HUES6 (cell line): ENCODE data around the gene SPARC.
A peak's percentile ranks its signal among the peaks of the same experiment; 100 is the strongest.

Experiments
- H3K27ac ChIP-seq: 2 replicates; pipeline ENCODE4 v1.7.0; 2013; ENCODE audit warnings: low read depth, mild to moderate bottlenecking, low read length, inconsistent platforms
- H3K27me3 ChIP-seq: 2 replicates; pipeline ENCODE4 v1.6.1; 2013; ENCODE audit warnings: low read length; ENCODE audit not compliant: control insufficient read depth, insufficient read depth
- H3K36me3 ChIP-seq: 2 replicates; pipeline ENCODE4 v1.6.1; 2013; ENCODE audit warnings: low read length; ENCODE audit not compliant: control insufficient read depth, insufficient read depth
- H3K4me1 ChIP-seq: 2 replicates; pipeline ENCODE4 v1.6.1; 2013; ENCODE audit warnings: low read length; ENCODE audit not compliant: control insufficient read depth, insufficient read depth
- H3K4me3 ChIP-seq: 2 replicates; pipeline ENCODE4 v1.5.1; 2013; ENCODE audit warnings: low read depth, low read length
- H3K9ac ChIP-seq: one replicate; pipeline ENCODE4 v1.6.1; 2013; ENCODE audit warnings: mild to moderate bottlenecking, low read length
- H3K9me3 ChIP-seq: 2 replicates; pipeline ENCODE4 v1.6.1; 2013; ENCODE audit warnings: low read depth, low read length; ENCODE audit not compliant: control insufficient read depth, insufficient read depth

Gene SPARC

DNA sequence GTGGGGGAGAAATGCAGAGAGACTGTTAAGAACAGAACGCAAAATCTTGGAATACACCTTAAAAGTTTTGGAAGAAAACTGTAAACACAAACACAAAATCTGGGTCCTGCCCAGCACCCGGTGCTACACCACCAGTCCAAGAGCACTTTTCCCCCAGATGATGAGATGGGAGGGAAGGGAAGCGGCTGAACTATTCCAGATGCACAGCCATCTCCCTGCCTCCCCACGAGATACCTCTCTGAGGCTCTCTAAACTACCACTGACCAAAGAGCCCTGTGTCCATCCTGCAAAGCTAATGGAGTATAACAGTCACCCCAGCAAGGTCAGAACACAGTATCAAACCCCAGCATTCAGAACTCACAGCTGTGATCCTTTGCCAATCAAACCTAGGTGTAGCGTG lies 8.0 kb downstream of the SPARC start:
- H3K27me3 ChIP-seq: no peaks in the 10 kb centered on the region
- no peak overlapping the region for H3K27ac ChIP-seq
- H3K9ac ChIP-seq: no peak overlapping the region
- H3K4me3 ChIP-seq: no peak overlapping the region
- H3K4me1 ChIP-seq: peaks cover 55% of the 10 kb centered on the region
- no peaks in the 10 kb centered on the region for H3K9me3 ChIP-seq
- H3K36me3 ChIP-seq: peaks cover 41% of the 10 kb centered on the region

DNA sequence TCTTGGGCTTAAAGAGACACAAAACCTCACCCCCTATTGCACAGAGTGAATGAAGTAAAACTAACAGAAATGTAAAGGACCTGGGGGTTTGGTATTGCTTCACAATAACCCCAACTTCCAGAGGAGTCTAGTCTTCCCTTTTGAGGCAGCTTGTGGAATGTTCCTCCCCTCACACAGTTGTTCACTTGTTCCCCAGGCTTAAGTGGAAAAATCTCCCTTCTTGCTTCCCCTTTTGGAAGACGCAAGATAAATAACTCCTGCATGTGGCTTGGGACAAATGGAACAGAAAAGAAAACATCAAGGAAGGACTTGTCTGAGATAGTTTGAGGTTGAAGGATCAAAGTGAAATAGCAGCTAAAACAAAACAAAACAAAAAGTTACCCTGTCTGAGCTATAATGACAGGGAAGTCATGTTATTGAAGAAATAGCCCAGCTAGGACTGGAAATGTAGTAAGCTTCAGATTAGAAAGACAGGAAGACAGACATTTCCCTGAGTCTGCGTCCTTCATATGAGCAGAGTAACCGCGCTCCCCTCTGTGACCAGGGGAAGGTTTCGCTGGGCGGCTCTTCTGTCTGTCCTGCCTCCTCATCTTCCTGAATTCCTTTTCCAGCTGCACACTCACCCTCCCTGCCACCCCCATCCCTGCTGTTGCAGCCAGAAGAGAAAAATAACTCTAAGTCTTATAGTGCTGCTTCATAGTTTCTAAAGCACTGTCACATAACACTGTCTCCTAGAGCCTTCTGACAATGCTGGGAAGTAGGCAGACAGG lies 8.8 kb downstream of the SPARC start:
- Histone ChIP-seq H3K4me3 (no peak overlapping the region), H3K9ac (no peak overlapping the region), H3K9me3 (no peaks in the 10 kb centered on the region), H3K36me3 (peaks cover 43% of the 10 kb centered on the region), H3K4me1 (peaks cover 56% of the 10 kb centered on the region), H3K27ac (no peak overlapping the region; the same call in 1 of the 2 replicates), H3K27me3 (no peaks in the 10 kb centered on the region)

DNA sequence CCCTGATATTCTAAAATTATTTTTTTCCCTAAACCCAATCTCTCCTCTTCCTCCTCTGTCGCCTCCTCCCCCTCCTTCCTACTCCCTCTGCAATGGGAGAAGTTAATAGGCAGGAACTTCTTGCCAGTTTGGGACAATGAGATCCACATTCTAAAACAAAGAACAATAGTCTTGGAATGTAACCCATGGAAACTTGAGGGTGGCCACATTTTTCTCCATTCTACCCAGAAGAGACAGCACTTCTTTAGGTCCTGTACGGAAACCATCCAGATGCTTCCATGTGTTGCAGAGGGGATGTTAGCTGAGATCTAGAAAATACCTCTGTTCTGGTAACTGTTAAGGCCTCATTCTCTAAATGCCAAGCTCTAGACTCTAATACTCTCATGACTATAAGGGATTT lies 10.0 kb downstream of the SPARC start:
- Histone ChIP-seq H3K9ac (no peak overlapping the region), H3K9me3 (no peaks in the 10 kb centered on the region), H3K4me3 (no peak overlapping the region), H3K27ac (peak overlapping the region; percentile 82; the same call in 1 of the 2 replicates), H3K4me1 (peaks cover 62% of the 10 kb centered on the region), H3K27me3 (no peaks in the 10 kb centered on the region), H3K36me3 (peaks cover 44% of the 10 kb centered on the region)

DNA sequence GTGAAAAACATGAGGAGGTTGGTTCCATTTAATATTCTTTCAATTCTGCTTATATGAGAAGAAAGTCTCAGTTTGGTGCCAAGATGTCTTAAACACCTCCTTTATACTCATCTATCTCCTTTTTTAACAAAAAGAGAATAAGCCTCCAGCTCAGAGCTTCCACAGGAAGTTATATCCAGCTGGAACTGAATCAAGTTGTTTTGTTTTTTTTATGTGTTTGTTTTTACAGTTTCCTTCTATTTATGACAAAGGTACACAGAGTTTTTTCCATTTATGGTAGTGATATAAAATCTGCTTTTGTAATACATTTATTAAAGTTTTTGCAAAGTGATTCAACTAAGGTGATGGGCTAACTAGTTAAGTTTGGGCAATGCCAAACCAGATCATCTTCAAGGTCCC lies 10.4 kb downstream of the SPARC start:
- no peak overlapping the region for H3K4me3 ChIP-seq
- H3K36me3 ChIP-seq: peaks cover 48% of the 10 kb centered on the region
- H3K27ac ChIP-seq: peak overlapping the region; percentile 82; the same call in 1 of the 2 replicates
- peak overlapping the region; percentile 15 for H3K9ac ChIP-seq
- H3K4me1 ChIP-seq: peaks cover 62% of the 10 kb centered on the region
- no peaks in the 10 kb centered on the region for H3K27me3 ChIP-seq
- H3K9me3 ChIP-seq: no peaks in the 10 kb centered on the region

DNA sequence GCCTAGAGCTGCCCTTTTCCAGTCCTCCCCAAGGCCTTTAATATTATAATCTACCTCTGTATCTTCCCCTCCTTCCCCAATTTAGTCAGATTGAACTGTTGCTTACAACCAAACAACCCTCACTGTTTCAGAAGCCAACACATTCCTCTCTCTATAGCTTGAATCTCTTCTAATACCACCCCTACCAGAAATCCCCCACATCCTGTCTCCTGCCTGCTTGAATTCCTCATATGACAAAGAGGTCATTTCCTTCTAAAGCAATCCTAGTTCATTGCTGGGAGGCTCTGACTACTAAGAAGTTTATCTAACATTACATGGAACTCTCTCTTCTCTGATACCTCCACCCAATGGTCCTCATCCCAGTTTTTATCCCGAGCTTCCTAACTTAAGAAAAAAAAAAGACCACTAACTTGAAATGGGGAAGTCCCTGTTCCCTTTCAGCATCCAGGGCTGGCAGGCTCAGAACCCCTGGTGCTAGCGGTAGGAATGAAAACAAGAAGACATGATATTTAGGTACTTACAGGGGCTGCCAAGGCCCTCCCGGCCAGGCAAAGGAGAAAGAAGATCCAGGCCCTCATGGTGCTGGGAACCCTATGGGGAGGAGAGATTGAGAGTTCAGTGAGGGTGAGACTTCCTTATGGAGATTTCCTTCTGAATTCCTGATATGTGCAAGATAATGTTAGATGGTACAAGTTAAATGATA lies 11.0 kb downstream of the SPARC start:
- peak overlapping the region; percentile 82; the same call in 1 of the 2 replicates for H3K27ac ChIP-seq
- peaks cover 58% of the 10 kb centered on the region for H3K4me1 ChIP-seq
- peak overlapping the region; percentile 44 for H3K9ac ChIP-seq
- no peak overlapping the region for H3K4me3 ChIP-seq
- H3K9me3 ChIP-seq: no peaks in the 10 kb centered on the region
- peaks cover 50% of the 10 kb centered on the region for H3K36me3 ChIP-seq
- H3K27me3 ChIP-seq: no peaks in the 10 kb centered on the region

DNA sequence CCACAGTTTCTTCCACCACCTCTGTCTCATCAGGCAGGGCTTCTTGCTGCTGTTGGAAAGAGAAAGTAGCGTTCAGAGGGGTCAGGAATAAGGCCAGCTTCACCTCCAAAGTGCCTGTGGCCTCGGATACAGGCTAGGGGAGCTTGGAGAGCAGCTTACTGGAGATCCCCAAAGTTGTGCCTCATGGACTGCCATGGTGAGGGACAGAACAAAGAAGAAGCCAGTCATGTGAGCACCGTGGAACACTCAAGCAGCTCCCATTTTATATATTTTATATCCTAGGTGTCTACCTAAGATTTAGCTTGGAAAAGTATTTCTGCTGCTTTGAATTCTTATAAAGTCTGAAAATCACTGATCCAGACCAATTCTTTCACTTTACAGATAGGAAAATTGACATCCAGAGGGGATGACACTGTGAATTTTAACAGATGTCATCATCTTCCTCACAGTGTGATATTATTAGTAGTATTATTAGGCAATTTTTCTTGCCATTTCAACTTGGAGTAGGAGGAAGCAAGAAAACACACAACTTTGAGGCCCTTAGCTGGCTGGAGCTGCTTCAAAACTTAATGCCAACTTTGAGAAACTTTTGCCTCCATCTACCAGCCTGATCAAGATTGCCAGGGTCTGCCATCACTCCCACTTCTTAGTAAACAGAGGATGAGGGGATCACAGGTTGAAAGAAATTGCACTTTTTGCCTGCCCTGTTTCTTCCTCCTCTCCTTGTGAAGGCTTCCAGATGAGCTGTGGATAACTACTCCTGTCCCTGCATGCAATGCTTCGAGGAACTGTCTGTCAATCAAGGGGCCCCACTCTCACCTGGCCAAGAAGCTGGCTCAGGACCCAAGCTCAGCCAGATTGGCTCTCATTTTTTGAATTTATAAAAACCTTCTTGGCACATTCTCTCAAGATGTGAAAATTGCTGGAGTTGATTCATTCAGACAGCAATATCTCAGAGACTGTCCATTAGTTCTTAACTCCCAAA lies 11.8 kb downstream of the SPARC start:
- H3K27ac ChIP-seq: peak overlapping the region; percentile 82; the same call in 1 of the 2 replicates
- no peak overlapping the region for H3K4me3 ChIP-seq
- peaks cover 60% of the 10 kb centered on the region for H3K4me1 ChIP-seq
- H3K9me3 ChIP-seq: no peaks in the 10 kb centered on the region
- peaks cover 58% of the 10 kb centered on the region for H3K36me3 ChIP-seq
- peak overlapping the region; percentile 44 for H3K9ac ChIP-seq
- no peaks in the 10 kb centered on the region for H3K27me3 ChIP-seq

DNA sequence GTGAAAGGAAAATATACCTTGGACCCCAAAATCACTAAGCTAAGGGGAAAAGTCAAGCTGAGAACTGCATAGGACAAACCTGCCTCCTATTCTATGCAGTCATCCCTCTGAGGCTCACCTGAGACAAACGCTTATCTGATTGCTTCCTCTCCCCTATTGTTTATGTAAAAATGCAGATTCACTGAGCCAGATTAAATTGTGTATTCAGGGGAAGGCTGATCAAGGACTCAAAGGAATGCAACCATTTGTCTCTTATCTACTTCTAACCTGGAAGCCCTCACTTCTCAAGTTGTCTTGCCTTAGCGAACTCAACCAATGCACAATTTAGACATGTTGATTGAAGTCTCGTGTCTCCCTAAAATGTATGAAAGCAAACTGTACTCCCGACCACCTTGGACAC lies 13.3 kb downstream of the SPARC start:
- Histone ChIP-seq H3K27me3 (no peaks in the 10 kb centered on the region), H3K9ac (peak overlapping the region; percentile 50), H3K4me1 (peaks cover 53% of the 10 kb centered on the region), H3K36me3 (peaks cover 73% of the 10 kb centered on the region), H3K9me3 (no peaks in the 10 kb centered on the region), H3K27ac (peak overlapping the region; percentile 64; the same call in 1 of the 2 replicates), H3K4me3 (no peak overlapping the region)

DNA sequence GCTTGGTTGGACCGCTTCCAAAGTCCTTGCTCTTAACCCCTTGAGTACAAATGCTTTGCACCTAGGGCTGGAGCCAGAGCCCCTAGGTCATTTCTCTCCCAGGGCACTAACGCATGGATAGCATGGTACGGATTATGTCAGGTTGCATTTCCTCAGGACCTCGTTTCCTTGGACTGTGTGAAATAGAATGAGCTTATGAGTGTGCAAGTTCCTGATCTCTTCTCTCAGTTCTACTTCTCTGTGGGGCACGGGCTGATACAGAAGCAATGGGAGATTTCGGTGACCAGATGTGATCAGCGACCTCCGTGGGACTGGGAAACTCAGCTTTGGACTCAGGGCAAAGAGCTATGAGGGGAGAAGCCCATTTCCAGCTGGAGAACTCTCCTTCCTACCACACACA lies 14.2 kb downstream of the SPARC start:
- peaks cover 82% of the 10 kb centered on the region for H3K36me3 ChIP-seq
- no peaks in the 10 kb centered on the region for H3K9me3 ChIP-seq
- peak overlapping the region; percentile 64; the same call in 1 of the 2 replicates for H3K27ac ChIP-seq
- no peaks in the 10 kb centered on the region for H3K27me3 ChIP-seq
- H3K4me1 ChIP-seq: peaks cover 44% of the 10 kb centered on the region
- no peak overlapping the region for H3K4me3 ChIP-seq
- H3K9ac ChIP-seq: peak overlapping the region; percentile 50

DNA sequence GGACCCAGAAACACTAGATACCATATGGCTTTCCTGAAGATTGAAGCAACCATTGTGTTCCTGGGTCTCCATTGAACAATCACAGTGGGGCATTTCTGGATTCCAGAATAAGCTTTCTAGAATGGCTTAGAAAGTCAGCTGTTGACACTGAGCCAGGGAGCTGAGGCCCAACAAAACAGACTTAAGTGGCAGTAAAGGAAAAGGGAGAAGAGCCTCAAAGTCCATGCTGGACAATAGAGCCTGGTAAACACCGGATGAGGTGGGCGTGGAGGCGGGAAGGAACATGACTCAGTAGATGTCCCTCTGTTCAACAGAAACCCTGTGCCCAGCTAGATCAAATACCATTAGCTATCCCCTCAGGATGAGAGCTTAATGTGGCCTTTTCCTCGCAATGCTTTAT lies 14.8 kb downstream of the SPARC start:
- no peak overlapping the region for H3K4me3 ChIP-seq
- no peaks in the 10 kb centered on the region for H3K27me3 ChIP-seq
- H3K36me3 ChIP-seq: peaks cover 88% of the 10 kb centered on the region
- no peaks in the 10 kb centered on the region for H3K9me3 ChIP-seq
- H3K27ac ChIP-seq: no peak overlapping the region
- H3K4me1 ChIP-seq: peaks cover 39% of the 10 kb centered on the region
- no peak overlapping the region for H3K9ac ChIP-seq

DNA sequence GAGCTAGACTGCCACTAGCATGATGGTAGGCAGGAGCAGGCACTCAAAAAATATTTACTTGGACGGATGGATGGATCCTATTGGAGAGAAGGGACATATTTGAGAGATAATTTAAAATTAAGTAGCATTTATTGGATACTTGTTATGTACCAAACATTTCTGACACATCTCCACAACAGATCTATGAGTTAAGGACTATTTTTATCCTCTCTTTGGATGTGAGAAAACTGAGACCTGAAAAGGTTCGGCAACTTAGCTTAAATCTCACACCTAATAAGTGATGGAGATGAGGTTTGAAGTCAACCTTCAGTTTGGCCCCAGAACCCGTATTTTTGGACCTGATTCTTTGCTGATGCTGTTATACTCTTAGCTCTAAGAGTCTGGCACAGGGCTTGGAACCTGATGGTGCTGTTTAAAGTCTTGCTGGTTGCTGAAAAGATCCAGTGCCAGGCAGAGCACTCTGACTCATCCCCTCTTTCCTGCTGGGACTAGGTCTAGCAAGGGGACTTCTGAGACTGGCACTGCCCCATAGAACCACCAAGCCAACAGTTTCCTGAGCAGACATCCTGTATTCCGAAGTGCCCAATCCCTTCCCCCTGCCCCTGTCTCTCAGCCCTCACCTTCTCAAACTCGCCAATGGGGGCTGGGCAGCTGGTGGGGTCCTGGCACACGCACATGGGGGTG lies 15.6 kb downstream of the SPARC start:
- H3K36me3 ChIP-seq: peaks cover 95% of the 10 kb centered on the region
- H3K27me3 ChIP-seq: no peaks in the 10 kb centered on the region
- H3K4me3 ChIP-seq: no peak overlapping the region
- no peak overlapping the region for H3K9ac ChIP-seq
- no peaks in the 10 kb centered on the region for H3K9me3 ChIP-seq
- no peak overlapping the region for H3K27ac ChIP-seq
- H3K4me1 ChIP-seq: peaks cover 30% of the 10 kb centered on the region
